Globus pallidus (tissue), 1 donor: Measurements from ENCODE around the gene FSIP2.
"Not testable (repeated sequence)": the region's sequence is repeated elsewhere in the genome, so short reads cannot be mapped to it uniquely, and the experiment has no call there.

Source experiments
- DNase-seq: peaks from one replicate; pipeline ENCODE4 v3.0.0-alpha.2; 2015; ENCODE audit warnings: low spot score

FSIP2 gene

GRCh38 chr2:185802926-185803325, 64.3 kb downstream of the FSIP2 start:
- no peak for DNase-seq

- DNase-seq = no peak
Observed at GRCh38 chr2:185806783-185807182, 68.2 kb downstream of the FSIP2 start.

GRCh38 chr2:185807351-185807750, 68.7 kb downstream of the FSIP2 start:
- no peak for DNase-seq

GRCh38 chr2:185811580-185811979, 73.0 kb downstream of the FSIP2 start:
- no peak for DNase-seq

- DNase-seq = no peak
Observed at GRCh38 chr2:185813707-185814106, 75.1 kb downstream of the FSIP2 start.

- DNase-seq = no peak
Observed at GRCh38 chr2:185817991-185818390, 79.4 kb downstream of the FSIP2 start.

- no peak for DNase-seq
Observed at GRCh38 chr2:185821467-185821866, 82.9 kb downstream of the FSIP2 start.

- no peak for DNase-seq
Observed at GRCh38 chr2:185823773-185824172, 85.2 kb downstream of the FSIP2 start.

- DNase-seq = no peak
Observed at GRCh38 chr2:185825557-185825956, 87.0 kb downstream of the FSIP2 start.

- no peak for DNase-seq
Observed at GRCh38 chr2:185828326-185828725, 89.7 kb downstream of the FSIP2 start.

- DNase-seq = no peak
Observed at GRCh38 chr2:185833864-185834263, 95.3 kb downstream of the FSIP2 start.

GRCh38 chr2:185835974-185836373, 97.4 kb downstream of the FSIP2 start:
- DNase-seq = no peak

GRCh38 chr2:185854885-185855284, 116.3 kb downstream of the FSIP2 start:
- no peak for DNase-seq

- no peak for DNase-seq
Observed at GRCh38 chr2:185857691-185858090, 119.1 kb downstream of the FSIP2 start.

GRCh38 chr2:185859506-185859905, 120.9 kb downstream of the FSIP2 start:
- DNase-seq = no peak

- DNase-seq = no peak
Observed at GRCh38 chr2:185860321-185860720, 121.7 kb downstream of the FSIP2 start.

- DNase-seq = no peak
Observed at GRCh38 chr2:185862657-185863398, 124.2 kb downstream of the FSIP2 start.

- DNase-seq = not testable (repeated sequence)
Observed at GRCh38 chr2:185864468-185865260, 126.1 kb downstream of the FSIP2 start.

GRCh38 chr2:185875136-185875931, 136.7 kb downstream of the FSIP2 start:
- DNase-seq = no peak

GRCh38 chr2:185876234-185876633, 137.6 kb downstream of the FSIP2 start:
- no peak for DNase-seq

- no peak for DNase-seq
Observed at GRCh38 chr2:185880396-185880795, 141.8 kb downstream of the FSIP2 start.
